Loucy (cell line): ENCODE data around the gene NF1.

Source experiments
- EZH2phosphoT487 ChIP-seq: fragments of 200-600 bp; IDR thresholded peaks from 2 replicates; pipeline ENCODE4 v1.6.1; 2018; ENCODE audit warnings: antibody characterized with exemption, mild to moderate bottlenecking, moderate library complexity, borderline replicate concordance
- TF ChIP-seq, protein P1 (sequence below): fragments of 200-600 bp; sonication (generic); conservative IDR thresholded peaks from 2 replicates; pipeline ENCODE4 v1.5.1; 2014; ENCODE audit warnings: mild to moderate bottlenecking, antibody characterized with exemption, low read length

DNA sequence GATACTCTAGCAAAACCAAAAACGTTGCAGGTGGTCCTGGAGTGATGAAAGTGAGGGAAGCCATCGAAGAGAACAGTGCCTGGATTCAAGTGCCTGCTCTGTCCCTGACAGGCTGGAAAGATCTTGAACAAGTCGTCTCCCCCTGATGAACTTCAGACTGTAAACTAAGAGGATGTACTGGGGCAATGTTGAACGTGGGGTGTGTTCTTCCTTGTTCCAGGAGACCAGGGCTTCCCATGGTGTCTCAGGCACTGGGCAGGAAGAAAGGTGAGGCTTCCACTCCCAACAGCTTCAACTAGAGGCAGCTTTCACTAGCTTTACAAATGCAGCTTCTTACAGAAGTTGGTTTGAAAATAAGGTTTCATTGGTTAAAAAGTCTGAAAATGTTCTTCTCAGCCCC lies 21.4 kb upstream of the NF1 start:
- TF ChIP-seq, protein P1, sequence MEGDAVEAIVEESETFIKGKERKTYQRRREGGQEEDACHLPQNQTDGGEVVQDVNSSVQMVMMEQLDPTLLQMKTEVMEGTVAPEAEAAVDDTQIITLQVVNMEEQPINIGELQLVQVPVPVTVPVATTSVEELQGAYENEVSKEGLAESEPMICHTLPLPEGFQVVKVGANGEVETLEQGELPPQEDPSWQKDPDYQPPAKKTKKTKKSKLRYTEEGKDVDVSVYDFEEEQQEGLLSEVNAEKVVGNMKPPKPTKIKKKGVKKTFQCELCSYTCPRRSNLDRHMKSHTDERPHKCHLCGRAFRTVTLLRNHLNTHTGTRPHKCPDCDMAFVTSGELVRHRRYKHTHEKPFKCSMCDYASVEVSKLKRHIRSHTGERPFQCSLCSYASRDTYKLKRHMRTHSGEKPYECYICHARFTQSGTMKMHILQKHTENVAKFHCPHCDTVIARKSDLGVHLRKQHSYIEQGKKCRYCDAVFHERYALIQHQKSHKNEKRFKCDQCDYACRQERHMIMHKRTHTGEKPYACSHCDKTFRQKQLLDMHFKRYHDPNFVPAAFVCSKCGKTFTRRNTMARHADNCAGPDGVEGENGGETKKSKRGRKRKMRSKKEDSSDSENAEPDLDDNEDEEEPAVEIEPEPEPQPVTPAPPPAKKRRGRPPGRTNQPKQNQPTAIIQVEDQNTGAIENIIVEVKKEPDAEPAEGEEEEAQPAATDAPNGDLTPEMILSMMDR, result no peak
- TF ChIP-seq EZH2phosphoT487, result no peak
